Stimulated activated CD4-positive, alpha-beta T cell treated with anti-CD3 and anti-CD28 coated beads, Interleukin-15, amount 100 ng/mL, for 24 hours (primary cell): ENCODE data around the gene PKD2.

Source experiments
- DNase-seq: peaks from one replicate; pipeline ENCODE4 v3.0.0-alpha.2; 2020

The PKD2 gene

GRCh38 chr4:88007304-88008121, at the start of gene PKD2:
Gene PKD2, plus strand, starts transcription at chr4:88007635. Its CDS starts 99 bp downstream, at chr4:88007734.
- DNase-seq, result peak; percentile 91

GRCh38 chr4:87961993-87962392, 45.4 kb upstream of the PKD2 start:
- DNase-seq, result no peak

- no peak for DNase-seq
Measured at GRCh38 chr4:87962398-87963146, 44.9 kb upstream of the PKD2 start.

- DNase-seq, result no peak
Measured at GRCh38 chr4:87965501-87965975, 41.9 kb upstream of the PKD2 start.

GRCh38 chr4:87966095-87966496, 41.3 kb upstream of the PKD2 start:
- DNase-seq, result no peak

- no peak for DNase-seq
Measured at GRCh38 chr4:87967193-87967592, 40.2 kb upstream of the PKD2 start.

- DNase-seq, result no peak
Measured at GRCh38 chr4:87970121-87970520, 37.3 kb upstream of the PKD2 start.

GRCh38 chr4:87971866-87972265, 35.6 kb upstream of the PKD2 start:
- no peak for DNase-seq

GRCh38 chr4:87973283-87974169, 33.9 kb upstream of the PKD2 start:
- peak; percentile 61 for DNase-seq

- no peak for DNase-seq
Measured at GRCh38 chr4:87974856-87975462, 32.5 kb upstream of the PKD2 start.

GRCh38 chr4:87975466-87975865, 32.0 kb upstream of the PKD2 start, which contains the start of gene SPP1:
Gene SPP1, plus strand, starts transcription at chr4:87975714. Its CDS starts 1,182 bp downstream, at chr4:87976896.
- peak; percentile 27 for DNase-seq

GRCh38 chr4:87977521-87978278, 29.7 kb upstream of the PKD2 start:
- no peak for DNase-seq

- DNase-seq, result no peak
Measured at GRCh38 chr4:87978681-87979080, 28.8 kb upstream of the PKD2 start.

- DNase-seq, result no peak
Measured at GRCh38 chr4:87979810-87980209, 27.6 kb upstream of the PKD2 start.

GRCh38 chr4:87981486-87981885, 25.9 kb upstream of the PKD2 start:
- DNase-seq, result no peak

- no peak for DNase-seq
Measured at GRCh38 chr4:87982036-87982435, 25.4 kb upstream of the PKD2 start.

GRCh38 chr4:87982446-87983010, 24.9 kb upstream of the PKD2 start:
- no peak for DNase-seq

- DNase-seq, result no peak
Measured at GRCh38 chr4:87983996-87984395, 23.4 kb upstream of the PKD2 start.

- peak; percentile 53 for DNase-seq
Measured at GRCh38 chr4:87985097-87985886, 22.1 kb upstream of the PKD2 start.

GRCh38 chr4:87985887-87986200, 21.6 kb upstream of the PKD2 start:
- no peak for DNase-seq

- DNase-seq, result no peak
Measured at GRCh38 chr4:87986508-87986907, 20.9 kb upstream of the PKD2 start.
